Fibroblast of upper back skin (primary cell): ENCODE results near the gene CCDC18.
"Not testable (repeated sequence)": the region's sequence is repeated elsewhere in the genome, so short reads cannot be mapped to it uniquely, and the experiment has no call there.

Source experiments
- DNase-seq: peaks from one replicate; pipeline ENCODE4 v3.0.0-alpha.2; 2013

The CCDC18 gene

GRCh38 chr1:93172778-93173177 lies 7.7 kb upstream of the CCDC18 start:
- DNase-seq = peak; percentile 65

- not testable (repeated sequence) for DNase-seq
Measured at GRCh38 chr1:93174638-93175037, 5.9 kb upstream of the CCDC18 start.

GRCh38 chr1:93177991-93178390 lies 2.5 kb upstream of the CCDC18 start:
- no peak for DNase-seq

GRCh38 chr1:93178418-93178817 lies 2.1 kb upstream of the CCDC18 start:
- DNase-seq = no peak

- peak; percentile 99 for DNase-seq
Measured at GRCh38 chr1:93179886-93180722, 420 bp upstream of the CCDC18 start, which contains the start of gene TMED5. Gene TMED5 (minus strand): TSS chr1:93180413. CDS start chr1:93180242, 171 bp downstream.

- DNase-seq = no peak
Measured at GRCh38 chr1:93186667-93187066, 6.1 kb downstream of the CCDC18 start.

GRCh38 chr1:93190432-93190831 lies 9.9 kb downstream of the CCDC18 start:
- DNase-seq = no peak

- DNase-seq = no peak
Measured at GRCh38 chr1:93194231-93194990, 13.9 kb downstream of the CCDC18 start.

GRCh38 chr1:93196591-93196990 lies 16.1 kb downstream of the CCDC18 start:
- DNase-seq = peak; percentile 46

- no peak for DNase-seq
Measured at GRCh38 chr1:93199150-93199549, 18.6 kb downstream of the CCDC18 start.

- no peak for DNase-seq
Measured at GRCh38 chr1:93200086-93200620, 19.6 kb downstream of the CCDC18 start.

- no peak for DNase-seq
Measured at GRCh38 chr1:93200714-93201113, 20.2 kb downstream of the CCDC18 start.

- DNase-seq = no peak
Measured at GRCh38 chr1:93205892-93206566, 25.5 kb downstream of the CCDC18 start.

GRCh38 chr1:93206567-93206954 lies 26.0 kb downstream of the CCDC18 start:
- DNase-seq = no peak

- no peak for DNase-seq
Measured at GRCh38 chr1:93207211-93207610, 26.7 kb downstream of the CCDC18 start.

GRCh38 chr1:93215322-93215721 lies 34.8 kb downstream of the CCDC18 start:
- DNase-seq = no peak

- DNase-seq = peak; percentile 16
Measured at GRCh38 chr1:93219443-93219842, 38.9 kb downstream of the CCDC18 start.

GRCh38 chr1:93220716-93221115 lies 40.2 kb downstream of the CCDC18 start:
- not testable (repeated sequence) for DNase-seq

- DNase-seq = peak; percentile 15
Measured at GRCh38 chr1:93221913-93222312, 41.4 kb downstream of the CCDC18 start.

- DNase-seq = no peak
Measured at GRCh38 chr1:93223023-93223675, 42.6 kb downstream of the CCDC18 start.

- DNase-seq = no peak
Measured at GRCh38 chr1:93235261-93235660, 54.7 kb downstream of the CCDC18 start.

GRCh38 chr1:93237021-93237420 lies 56.5 kb downstream of the CCDC18 start:
- DNase-seq = no peak

- DNase-seq = no peak
Measured at GRCh38 chr1:93238425-93238824, 57.9 kb downstream of the CCDC18 start.
